HCT116 (cell line): ENCODE results near the gene ADAMTS16.

Experiments used
- EZH2phosphoT487 ChIP-seq: fragments of 200-600 bp; IDR thresholded peaks from 2 replicates; pipeline ENCODE4 v1.6.1; 2018; ENCODE audit warnings: antibody characterized with exemption, borderline replicate concordance
- FOSL1 ChIP-seq: IDR thresholded peaks from 2 replicates; pipeline ENCODE4 v1.6.1; 2012; ENCODE audit warnings: low read depth

- TF ChIP-seq FOSL1 (no peak), EZH2phosphoT487 (no peak)
Measured at GRCh38 chr5:5273976-5274375, 133.8 kb downstream of the ADAMTS16 start.
